H1 (cell line): ENCODE data around the gene ILK. TPM values are rescaled to one million over a fixed set of nuclear protein-coding genes. Genes with fewer than 3 reads are reported as not detected.

Source experiments
- CTCF ChIA-PET: fragments of 300-600 bp; sonication (Branson Sonifier 250); formaldehyde crosslinking; loops from one replicate; lab custom pipeline; 2021; ENCODE audit not compliant: partially characterized antibody; lab: Charles Lee
- POLR2A ChIA-PET: fragments of 300-600 bp; sonication (Branson Sonifier 250); formaldehyde crosslinking; loops from one replicate; lab custom pipeline; 2021; ENCODE audit warnings: inconsistent platforms; ENCODE audit not compliant: partially characterized antibody; lab: Charles Lee
- DNase-seq, 2 experiments: peaks; one replicate each; pipeline versions ENCODE4 v3.0.0 to v3.0.0-alpha.2; 2010 to 2022; ENCODE audit warnings: low spot score in 2 of 2, low read depth in 1 of 2, mixed read lengths in 1 of 2
- FAIRE-seq: peaks from 2 replicates; lab custom pipeline; 2011; peaks lifted over from hg19 to GRCh38; lab: Jason Lieb, UNC
- H2AFZ ChIP-seq: 2 replicates; pipeline ENCODE4 v1.8.1; 2012; ENCODE audit warnings: low read length, inconsistent platforms
- H2AK5ac ChIP-seq: 2 replicates; pipeline ENCODE4 v1.6.1; 2013; ENCODE audit warnings: low read depth, low read length
- H2BK120ac ChIP-seq: replicated peaks from 2 replicates; pipeline ENCODE3; 2013; ENCODE audit warnings: low read depth, low read length, inconsistent platforms
- H2BK12ac ChIP-seq: 2 replicates; pipeline ENCODE4 v1.6.1; 2013; ENCODE audit warnings: low read depth, low read length
- H2BK15ac ChIP-seq: 2 replicates; pipeline ENCODE4 v1.6.1; 2013; ENCODE audit warnings: low read length
- H2BK20ac ChIP-seq: 2 replicates; pipeline ENCODE4 v1.6.1; 2013; ENCODE audit warnings: low read length
- H2BK5ac ChIP-seq: 2 replicates; pipeline ENCODE4 v1.6.1; 2013; ENCODE audit warnings: low read depth, low read length
- H3K14ac ChIP-seq: 2 replicates; pipeline ENCODE4 v1.6.1; 2013; ENCODE audit warnings: inconsistent platforms; ENCODE audit not compliant: insufficient read length
- H3K18ac ChIP-seq: 2 replicates; pipeline ENCODE4 v1.6.1; 2013; ENCODE audit warnings: low read length; ENCODE audit errors: extremely low read depth
- H3K23ac ChIP-seq: 2 replicates; pipeline ENCODE4 v1.6.1; 2013; ENCODE audit warnings: inconsistent platforms; ENCODE audit not compliant: insufficient read length
- H3K23me2 ChIP-seq: 2 replicates; pipeline ENCODE4 v1.6.1; 2013; ENCODE audit warnings: low read depth, low read length
- H3K27ac ChIP-seq: 2 replicates; pipeline ENCODE4 v1.6.1; 2011; ENCODE audit warnings: low read depth, low read length, inconsistent platforms
- H3K27me3 ChIP-seq, 4 experiments: replicated peaks in 1 of 4; 1 replicate in 1 of 4; 2 replicates in 3 of 4; pipeline versions ENCODE4 v1.6.1 to v1.8.1; 2011 to 2013; ENCODE audit warnings: low read length in 3 of 4, mild to moderate bottlenecking in 3 of 4, inconsistent platforms in 2 of 4, mixed read lengths in 2 of 4, moderate library complexity in 1 of 4; ENCODE audit not compliant: control insufficient read depth in 3 of 4, insufficient read depth in 3 of 4; ENCODE audit errors: extremely low read depth in 1 of 4
- H3K36me3 ChIP-seq, 4 experiments: 2 replicates each; pipeline versions ENCODE4 v1.6.1 to v1.8.1; 2011 to 2013; ENCODE audit warnings: mild to moderate bottlenecking in 4 of 4, low read length in 3 of 4, moderate library complexity in 2 of 4, control low read depth in 1 of 4, inconsistent platforms in 1 of 4; ENCODE audit not compliant: insufficient read depth in 4 of 4, control insufficient read depth in 2 of 4
- H3K4ac ChIP-seq: replicated peaks from 2 replicates; pipeline ENCODE3; 2013; ENCODE audit warnings: low read length, low read depth, mixed read lengths, inconsistent platforms; ENCODE audit not compliant: insufficient read length
- H3K4me1 ChIP-seq, 4 experiments: replicated peaks in 1 of 4; 1 replicate in 1 of 4; 2 replicates in 3 of 4; pipeline versions ENCODE4 v1.6.1 to v1.8.1; 2011 to 2013; ENCODE audit warnings: low read length in 3 of 4, inconsistent platforms in 2 of 4, mixed read lengths in 1 of 4; ENCODE audit not compliant: insufficient read depth in 4 of 4, control insufficient read depth in 3 of 4
- H3K4me2 ChIP-seq, 2 experiments: 2 replicates each; pipeline versions ENCODE4 v1.6.1 to v1.8.1; 2011 to 2013; ENCODE audit warnings: low read depth in 2 of 2, low read length in 2 of 2, control low read depth in 1 of 2, inconsistent platforms in 1 of 2, mild to moderate bottlenecking in 1 of 2; ENCODE audit not compliant: insufficient read depth in 1 of 2
- H3K4me3 ChIP-seq, 4 experiments: fragments of 200-600, 300-600 bp in 1 of 4; sonication (generic), shearing (Covaris generic), sonication (Bioruptor Twin) in 1 of 4; 2 replicates each; pipeline versions ENCODE4 v1.5.1 to v1.8.1; 2011 to 2016; ENCODE audit warnings: low read length in 4 of 4, low read depth in 3 of 4, control low read depth in 2 of 4, inconsistent platforms in 2 of 4, mild to moderate bottlenecking in 2 of 4, mixed read lengths in 1 of 4, moderate library complexity in 1 of 4; ENCODE audit not compliant: insufficient read depth in 2 of 4; ENCODE audit errors: extremely low read depth in 1 of 4
- H3K56ac ChIP-seq: replicated peaks from 2 replicates; pipeline ENCODE3; 2013; ENCODE audit warnings: low read depth, mild to moderate bottlenecking, mixed read lengths, low read length, inconsistent platforms; ENCODE audit not compliant: insufficient read length
- H3K79me1 ChIP-seq: 2 replicates; pipeline ENCODE4 v1.6.1; 2013; ENCODE audit warnings: low read depth, low read length, control low read depth
- H3K79me2 ChIP-seq, 2 experiments: 2 replicates each; pipeline versions ENCODE4 v1.6.1 to v1.8.1; 2012 to 2013; ENCODE audit warnings: low read length in 2 of 2, mild to moderate bottlenecking in 2 of 2, inconsistent platforms in 1 of 2; ENCODE audit not compliant: insufficient read depth in 2 of 2, control insufficient read depth in 1 of 2
- H3K9ac ChIP-seq, 4 experiments: replicated peaks in 1 of 4; 1 replicate in 1 of 4; 2 replicates in 3 of 4; pipeline versions ENCODE4 v1.6.1 to v1.8.1; 2011 to 2013; ENCODE audit warnings: low read depth in 3 of 4, low read length in 3 of 4, control low read depth in 2 of 4, mild to moderate bottlenecking in 2 of 4, moderate library complexity in 2 of 4, inconsistent platforms in 1 of 4; ENCODE audit errors: extremely low read depth in 1 of 4
- H3K9me3 ChIP-seq, 2 experiments: 2 replicates each; pipeline versions ENCODE4 v1.6.1 to v1.8.1; 2012 to 2013; ENCODE audit warnings: mild to moderate bottlenecking in 2 of 2, moderate library complexity in 2 of 2, control low read depth in 1 of 2, inconsistent platforms in 1 of 2, low read depth in 1 of 2, low read length in 1 of 2, mixed read lengths in 1 of 2; ENCODE audit not compliant: insufficient read depth in 2 of 2
- H4K20me1 ChIP-seq, 2 experiments: replicated peaks in 1 of 2; 2 replicates each; pipeline versions ENCODE3 to v1.8.1; 2011 to 2013; ENCODE audit warnings: inconsistent platforms in 2 of 2, low read length in 2 of 2, mild to moderate bottlenecking in 1 of 2; ENCODE audit not compliant: insufficient read depth in 2 of 2, control insufficient read depth in 1 of 2
- H4K5ac ChIP-seq: 2 replicates; pipeline ENCODE4 v1.6.1; 2013; ENCODE audit warnings: low read length, low read depth, mixed read lengths, inconsistent platforms; ENCODE audit not compliant: insufficient read length
- H4K8ac ChIP-seq: 2 replicates; pipeline ENCODE4 v1.8.0; 2013; ENCODE audit warnings: mild to moderate bottlenecking, moderate library complexity, low read length, inconsistent platforms; ENCODE audit not compliant: insufficient read depth; ENCODE audit errors: extremely low read depth
- H4K91ac ChIP-seq: replicated peaks from 2 replicates; pipeline ENCODE3; 2013; ENCODE audit warnings: low read length, mixed read lengths, inconsistent platforms; ENCODE audit not compliant: insufficient read length
- E2F6 ChIP-seq: IDR thresholded peaks from 2 replicates; pipeline ENCODE4 v1.6.1; 2012; ENCODE audit warnings: inconsistent platforms
- EGR1 ChIP-seq: IDR thresholded peaks from 2 replicates; pipeline ENCODE4 v1.6.1; 2011; ENCODE audit warnings: low read depth, low read length, borderline replicate concordance
- FOSL1 ChIP-seq: IDR thresholded peaks from 2 replicates; pipeline ENCODE4 v1.6.1; 2011; ENCODE audit warnings: mild to moderate bottlenecking, low read depth, low read length, moderate library complexity; ENCODE audit not compliant: insufficient read depth
- GTF2F1 ChIP-seq: IDR thresholded peaks from 2 replicates; pipeline ENCODE4 v1.6.1; 2012; ENCODE audit warnings: low read depth, low read length, improper control_type of control experiment, borderline replicate concordance
- KDM4A ChIP-seq: IDR thresholded peaks from one replicate; pipeline ENCODE4 v1.7.1; 2012; ENCODE audit warnings: low read depth, mild to moderate bottlenecking, moderate library complexity, low read length, inconsistent platforms; ENCODE audit not compliant: severe bottlenecking
- RBBP5 ChIP-seq: IDR thresholded peaks from 2 replicates; pipeline ENCODE4 v1.7.1; 2012; ENCODE audit warnings: low read depth, mild to moderate bottlenecking, inconsistent platforms, low read length, moderate library complexity, borderline replicate concordance
- YY1 ChIP-seq: IDR thresholded peaks from 2 replicates; pipeline ENCODE4 v1.6.1; 2011; ENCODE audit warnings: low read depth, mild to moderate bottlenecking, low read length
- WGBS, 2 experiments: shearing (Covaris generic) in 1 of 2; methylation state at CpG; one replicate each; pipeline versions ENCODE4 v1.1.6 to v1.1.7; 2013 to 2015; ENCODE audit warnings: low lambda C conversion rate in 2 of 2, mixed read lengths in 2 of 2, inconsistent platforms in 1 of 2, low coverage in 1 of 2, missing lambda C conversion rate in 1 of 2; ENCODE audit not compliant: insufficient replicate concordance in 2 of 2, insufficient coverage in 1 of 2, insufficient read length in 1 of 2; ENCODE audit errors: extremely low coverage in 1 of 2, missing lambda C conversion rate in 1 of 2; 5-methylcytosine and 5-hydroxymethylcytosine counted together
- polyA plus RNA-seq, 7 experiments: library from polyadenylated mRNA; depleted of rRNA in 3 of 7; stranded (reverse) in 5 of 7; unstranded in 2 of 7; fragments of >200 nt in 5 of 7; fragments of 200-250 nt in 2 of 7; gene quantifications; 1 replicate in 5 of 7; 2 replicates in 1 of 7; 4 replicates in 1 of 7; pipeline versions ENCODE4 v1.2.1 to v1.2.3, GENCODE V29; 2011 to 2013; ENCODE audit warnings: missing spikeins in 2 of 7, mixed read lengths in 2 of 7
- total RNA-seq: library from RNA; stranded (reverse); fragmentation: NEBNext Ultra II Directional; extraction: Animal tissue kit (Norgen Biotek cat#: 25700); gene quantifications from 2 replicates; pipeline ENCODE4 v1.2.1, GENCODE V29; 2021

The ILK gene
- total and polyA plus RNA-seq, 2 of the 8 experiments (the other 6 are each of a cell fraction or from before 2014, with no cell fraction given) = 91.4 to 132 TPM

GRCh38 chr11:6640036-6640984 lies 36.7 kb downstream of the ILK start:
- Histone ChIP-seq H3K23me2 (no peaks in the 10 kb centered on the region), H2BK5ac (no peak overlapping the region), H3K4ac (no peak overlapping the region), H2AK5ac (0 out of 2 replicates have a peak overlapping the region, but pooled peaks have one; percentile 44), H3K27me3 (no peaks in the 10 kb centered on the region; a peak in 1 of 7 replicates), H3K9ac (no peak overlapping the region; a peak in 1 of 7 replicates), H3K36me3 (no peaks in the 10 kb centered on the region; a peak in 1 of 8 replicates), H3K27ac (no peak overlapping the region), H4K8ac (no peak overlapping the region), H2BK12ac (no peak overlapping the region), H3K79me2 (no peaks in the 10 kb centered on the region), H3K4me3 (no peak overlapping the region), H2BK15ac (no peak overlapping the region), H4K91ac (no peak overlapping the region), H3K4me1 (no peaks in the 10 kb centered on the region), H3K4me2 (no peak overlapping the region), H2BK120ac (no peak overlapping the region), H2BK20ac (no peak overlapping the region), H4K5ac (no peak overlapping the region), H3K79me1 (no peaks in the 10 kb centered on the region), H3K18ac (no peak overlapping the region), H4K20me1 (peaks cover 0 to 2% of the 10 kb centered on the region in 2 experiments), H3K14ac (no peak overlapping the region), H3K56ac (no peak overlapping the region), H3K9me3 (no peaks in the 10 kb centered on the region), H3K23ac (no peak overlapping the region), H2AFZ (no peak overlapping the region)
- no peak for FAIRE-seq
- TF ChIP-seq GTF2F1 (no peak), E2F6 (no peak), KDM4A (no peak), FOSL1 (no peak), YY1 (no peak), RBBP5 (no peak), EGR1 (no peak)
- DNase-seq = no peak
- POLR2A ChIA-PET = no interaction called here
- CTCF ChIA-PET = interaction anchor here (1.1 to 2.7 kb wide), 5 partner anchors 8 to 109 kb away, joined by 3 to 10 read pairs (median 3); no protein-coding TSS in a partner anchor
- WGBS, 2 experiments = 90% methylated on average over 36 of the region's 36 CpGs; no CpG with 5 or more reads in 1 of the 2 experiments
